Gastrocnemius medialis (tissue), 4 donors: ENCODE data around the gene PTPRN2.

Experiments
- CTCF ChIP-seq, 5 experiments: fragments of 450-650 bp in 3 of 5; fragments of 200-600 bp in 2 of 5; sonication (generic) in 2 of 5; IDR thresholded peaks in 4 of 5; conservative IDR thresholded peaks in 1 of 5; 1 replicate in 4 of 5; 2 replicates in 1 of 5; pipeline ENCODE4 v1.5.1; 2016 to 2019; ENCODE audit warnings: antibody characterized with exemption in 5 of 5, mild to moderate bottlenecking in 3 of 5, moderate library complexity in 3 of 5
- POLR2A ChIP-seq, 2 donors: fragments of 450-650 bp; IDR thresholded peaks; one replicate each; pipeline ENCODE4 v1.6.1; 2017; ENCODE audit warnings: antibody characterized with exemption in 2 of 2, mild to moderate bottlenecking in 2 of 2, moderate library complexity in 2 of 2

- TF ChIP-seq CTCF (IDR thresholded peaks at IDR 0.05 in 4 of 5, conservative IDR thresholded peaks at IDR 0.05 in 1 of 5) (no peak), POLR2A (IDR thresholded peaks at IDR 0.05) (no peak)
Observed at GRCh38 chr7:157555944-157556641, 1031.5 kb downstream of the PTPRN2 start.
